ENCODE results near the gene PCSK7. TPM values are rescaled to one million over a fixed set of nuclear protein-coding genes. Genes with fewer than 3 reads are reported as not detected.
A peak's percentile ranks its signal among the peaks of the same experiment; 100 is the strongest.

The PCSK7 gene
- total RNA-seq, 4 donors from 2014 or later = 28.7 to 53.3 (median 45.0) TPM

- Histone ChIP-seq H3K27me3 (no peaks in the 10 kb centered on the region), H3K9me3 (no peaks in the 10 kb centered on the region), H3K4me1 (peaks cover 15 to 48% (median 15%) of the 10 kb centered on the region in 3 donors), H3K36me3 (peaks cover 10 to 47% (median 22%) of the 10 kb centered on the region in 3 donors), H3K27ac (peak overlapping the region; percentile 91 to 99 (median 97)), H3K4me3 (peak overlapping the region; percentile 64 to 93 (median 86))
- intact Hi-C loops (cut with DNase I) = no loop called here
- 2 to 3% methylated on average over 14 of the region's 14 CpGs for WGBS, 2 donors
- TF ChIP-seq CTCF (IDR thresholded peaks at IDR 0.05) (no peak), POLR2A (IDR thresholded peaks at IDR 0.05) (no peak)
- no peak for DNase-seq
These were observed 653 bp downstream of the PCSK7 start for GRCh38 chr11:117230999-117231841.

GRCh38 chr11:117230286-117230961, 1.4 kb downstream of the PCSK7 start:
- intact Hi-C loops (cut with DNase I) = no loop called here
- peak overlapping the region in 3 of 4 donors; percentile 91 to 99 (median 97) for H3K27ac ChIP-seq
- no peak for DNase-seq
- H3K9me3 ChIP-seq = no peaks in the 10 kb centered on the region
- WGBS, 2 donors = 42 to 53% methylated on average over 10 to 11 of the region's 12 CpGs
- peaks cover 10 to 47% (median 22%) of the 10 kb centered on the region in 3 donors for H3K36me3 ChIP-seq
- peaks cover 15 to 55% (median 15%) of the 10 kb centered on the region in 3 donors for H3K4me1 ChIP-seq
- TF ChIP-seq POLR2A (IDR thresholded peaks at IDR 0.05) (no peak), CTCF (IDR thresholded peaks at IDR 0.05) (no peak)
- H3K4me3 ChIP-seq = peak overlapping the region in 3 of 4 donors; percentile 84 to 93 (median 89)
- no peaks in the 10 kb centered on the region for H3K27me3 ChIP-seq

GRCh38 chr11:117229931-117230285, 2.0 kb downstream of the PCSK7 start:
- no peaks in the 10 kb centered on the region for H3K9me3 ChIP-seq
- H3K27me3 ChIP-seq = no peaks in the 10 kb centered on the region
- peak overlapping the region in 2 of 4 donors; percentile 97 to 99 for H3K27ac ChIP-seq
- intact Hi-C loops (cut with DNase I) = loop anchor here (5.0 kb wide), 1 partner anchor 48 kb away; no protein-coding TSS in a partner anchor
- peaks cover 15 to 55% (median 15%) of the 10 kb centered on the region in 3 donors for H3K4me1 ChIP-seq
- WGBS, 2 donors = 85 to 90% methylated on average over 3 to 4 of the region's 5 CpGs
- H3K4me3 ChIP-seq = peak overlapping the region in 1 of 4 donors; percentile 89
- TF ChIP-seq POLR2A (IDR thresholded peaks at IDR 0.05) (no peak), CTCF (IDR thresholded peaks at IDR 0.05) (no peak)
- H3K36me3 ChIP-seq = peaks cover 10 to 53% (median 22%) of the 10 kb centered on the region in 3 donors
- no peak for DNase-seq

- no peak overlapping the region for H3K27ac ChIP-seq
- intact Hi-C loops (cut with DNase I) = loop anchor here (5.0 kb wide), 1 partner anchor 47 kb away; no protein-coding TSS in a partner anchor
- DNase-seq = no peak
- H3K4me3 ChIP-seq = no peak overlapping the region
- peaks cover 15 to 52% (median 15%) of the 10 kb centered on the region in 3 donors for H3K4me1 ChIP-seq
- TF ChIP-seq CTCF (IDR thresholded peaks at IDR 0.05) = no peak
- no peak for TF ChIP-seq POLR2A (IDR thresholded peaks at IDR 0.05)
- no peaks in the 10 kb centered on the region for H3K9me3 ChIP-seq
- peaks cover 10 to 57% (median 26%) of the 10 kb centered on the region in 3 donors for H3K36me3 ChIP-seq
- H3K27me3 ChIP-seq = no peaks in the 10 kb centered on the region
- WGBS, 2 donors = 92% methylated on average over 10 of the region's 12 CpGs; no CpG with 5 or more reads in 1 of the 2 donors
These were observed 2.5 kb downstream of the PCSK7 start for GRCh38 chr11:117229411-117229810.
